K562 (cell line): Measurements from ENCODE around the gene VPS9D1. TPM values are rescaled to one million over a fixed set of nuclear protein-coding genes. Genes with fewer than 3 reads are reported as not detected.

ENCODE experiments used
- CBX1 ChIP-seq: sonication (generic); IDR thresholded peaks from 2 replicates; pipeline ENCODE4 v1.6.1; 2016; ENCODE audit warnings: antibody characterized with exemption, low read depth, mild to moderate bottlenecking
- CREM ChIP-seq: IDR thresholded peaks from 2 replicates; pipeline ENCODE4 v1.6.1; 2014; ENCODE audit warnings: antibody characterized with exemption, low read depth
- CTCFL ChIP-seq: IDR thresholded peaks from 2 replicates; pipeline ENCODE4 v1.6.1; 2011; ENCODE audit warnings: borderline replicate concordance, low read depth, mild to moderate bottlenecking, moderate library complexity, low read length; ENCODE audit not compliant: insufficient read depth, poor library complexity, severe bottlenecking
- E2F5 ChIP-seq: sonication (generic); formaldehyde crosslinking; IDR thresholded peaks from 2 replicates; pipeline ENCODE4 v1.8.0; 2022; ENCODE audit warnings: mild to moderate bottlenecking, missing genetic modification reagents
- HCFC1 ChIP-seq: IDR thresholded peaks from 2 replicates; pipeline ENCODE4 v1.6.1; 2012; ENCODE audit warnings: low read depth, low read length, improper control_type of control experiment
- MCM2 ChIP-seq: fragments of 450-650 bp; IDR thresholded peaks from 2 replicates; pipeline ENCODE4 v1.6.1; 2017; ENCODE audit warnings: low read depth, mild to moderate bottlenecking
- MLLT1 ChIP-seq, 2 experiments: fragments of 450-650 bp; IDR thresholded peaks; 2 replicates each; pipeline ENCODE4 v1.6.1; 2016
- MXI1 ChIP-seq: IDR thresholded peaks from 2 replicates; pipeline ENCODE4 v1.6.1; 2011; ENCODE audit warnings: low read depth, mild to moderate bottlenecking, improper control_type of control experiment, low read length
- NFYB ChIP-seq: IDR thresholded peaks from 2 replicates; pipeline ENCODE4 v1.6.1; 2011; ENCODE audit warnings: mild to moderate bottlenecking, moderate library complexity; ENCODE audit not compliant: insufficient read length; ENCODE audit errors: extremely low read depth
- NR2C2 ChIP-seq, 2 experiments: fragments of 200-800 bp in 1 of 2; sonication (Bioruptor generic) in 1 of 2; sonication (generic) in 1 of 2; formaldehyde crosslinking in 1 of 2; IDR thresholded peaks; 2 replicates each; pipeline versions ENCODE4 v1.6.1 to v1.8.0; 2016 to 2022; ENCODE audit warnings: mild to moderate bottlenecking in 1 of 2, missing compliant biosample characterization in 1 of 2, missing genetic modification characterization in 1 of 2, missing genetic modification reagents in 1 of 2
- POLR2A ChIP-seq: fragments of 450-650 bp; conservative IDR thresholded peaks from 2 replicates; pipeline ENCODE4 v1.6.1; 2016
- POLR2G ChIP-seq: fragments of 200-400 bp; formaldehyde crosslinking; IDR thresholded peaks from 2 replicates; pipeline ENCODE4 v1.6.1; 2017; ENCODE audit warnings: low read depth, mild to moderate bottlenecking, antibody characterized with exemption, low read length, moderate library complexity
- RBFOX2 ChIP-seq: fragments of 200-400 bp; formaldehyde crosslinking; IDR thresholded peaks from 2 replicates; pipeline ENCODE4 v1.6.1; 2017; ENCODE audit warnings: low read depth, mild to moderate bottlenecking, low read length, moderate library complexity
- SAP30 ChIP-seq: fragments of 200-600 bp; sonication (generic); IDR thresholded peaks from 2 replicates; pipeline ENCODE4 v1.6.1; 2012; ENCODE audit warnings: borderline replicate concordance, low read depth, mild to moderate bottlenecking, moderate library complexity, low read length, control low read depth, inconsistent platforms; ENCODE audit not compliant: insufficient read depth, poor library complexity, severe bottlenecking
- SIN3A ChIP-seq, 2 experiments: fragments of 150-350 bp in 1 of 2; IDR thresholded peaks; 2 replicates each; pipeline ENCODE4 v1.6.1; 2011 to 2016; ENCODE audit warnings: borderline replicate concordance in 2 of 2, low read depth in 2 of 2, low read length in 2 of 2, mild to moderate bottlenecking in 2 of 2, moderate library complexity in 2 of 2; ENCODE audit not compliant: control insufficient read depth in 1 of 2
- ZBTB9 ChIP-seq: fragments of 450-650 bp; formaldehyde crosslinking; IDR thresholded peaks from 2 replicates; pipeline ENCODE4 v1.4.0; 2020; ENCODE audit warnings: mild to moderate bottlenecking, moderate library complexity
- polyA plus RNA-seq, 8 experiments: library from polyadenylated mRNA; depleted of rRNA in 4 of 8; stranded (reverse) in 5 of 8; unstranded in 3 of 8; fragments of >200 nt; fragmentation: Nextera tagmentation in 2 of 8; fragmentation: Illumina TruSeq in 1 of 8; extraction: Ambion mirVana in 2 of 8; extraction: Trizol in 1 of 8; gene quantifications; 2 replicates each; pipeline versions ENCODE4 v1.2.1 to v1.2.3, GENCODE V29; 2011 to 2014; ENCODE audit warnings: inconsistent platforms in 1 of 8, missing spikeins in 1 of 8
- total RNA-seq, 7 experiments: library from RNA; depleted of rRNA in 6 of 7; stranded (reverse); fragments of >200 nt in 6 of 7; fragmentation: Illumina TruSeq in 2 of 7; extraction: Trizol in 2 of 7; gene quantifications; 2 replicates each; pipeline versions ENCODE4 v1.2.1 to v1.2.3, GENCODE V29; 2011 to 2021; ENCODE audit warnings: low replicate concordance in 1 of 7

The VPS9D1 gene
- total and polyA plus RNA-seq, 9 of the 15 experiments (the other 6 are each of a cell fraction or from before 2014, with no cell fraction given), result 0.33 to 3.1 (median 1.1) TPM

- TF ChIP-seq MCM2 (no peak), CBX1 (no peak), RBFOX2 (peak; percentile 75), SAP30 (peak; percentile 66), NFYB (peak; percentile 14), CREM (peak; percentile 48; the same call in 1 of the 2 replicates), CTCFL (peak; percentile 62), MLLT1 (IDR thresholded peaks at IDR 0.05) (no peak), SIN3A (IDR thresholded peaks at IDR 0.05; ENCODE audit: borderline replicate concordance in 2 of 2, control insufficient read depth in 1 of 2, low read depth in 2 of 2, low read length in 2 of 2) (peak; percentile 77 to 79; a peak in 2 of 4 replicates), POLR2G (peak; percentile 87), POLR2A (peak; percentile 61), HCFC1 (peak; percentile 25), MXI1 (0 out of 2 replicates have a peak, but pooled peaks have one; percentile 30), E2F5 (CRISPR knock-in tag) (peak; percentile 55; the same call in 1 of the 2 replicates), NR2C2 (CRISPR knock-in tag; IDR thresholded peaks at IDR 0.05) (peak; percentile 40; the same call in 1 of the 2 replicates), NR2C2 (tag; IDR thresholded peaks at IDR 0.05) (no peak), ZBTB9 (CRISPR knock-in tag) (no peak)
These were observed 19.0 kb downstream of the VPS9D1 start, which contains the start of gene SPATA2L (continued) for GRCh38 chr16:89701425-89702406.
